HepG2 (cell line): ENCODE measurements around the gene POLG2. TPM values are rescaled to one million over a fixed set of nuclear protein-coding genes. Genes with fewer than 3 reads are reported as not detected.

Source experiments
- AHR ChIP-seq: IDR thresholded peaks from 2 replicates; pipeline ENCODE4 v1.6.1; 2018; ENCODE audit warnings: missing genetic modification reagents, missing compliant biosample characterization
- CBFB ChIP-seq: sonication (generic); formaldehyde crosslinking; IDR thresholded peaks from 2 replicates; pipeline ENCODE4 v1.4.0; 2020; ENCODE audit warnings: missing genetic modification reagents
- HNF4A ChIP-seq: sonication (generic); formaldehyde crosslinking; IDR thresholded peaks from 2 replicates; pipeline ENCODE4 v1.4.0; 2020; ENCODE audit warnings: missing genetic modification reagents
- ISL2 ChIP-seq: sonication (generic); formaldehyde crosslinking; IDR thresholded peaks from 2 replicates; pipeline ENCODE4 v1.5.0; 2020; ENCODE audit warnings: missing genetic modification reagents
- LCORL ChIP-seq, 2 experiments: fragments of 450-650 bp in 1 of 2; sonication (generic) in 1 of 2; formaldehyde crosslinking in 1 of 2; IDR thresholded peaks; 2 replicates each; pipeline versions ENCODE4 v1.5.0 to v1.6.1; 2017 to 2020; ENCODE audit warnings: antibody characterized with exemption in 1 of 2, missing genetic modification reagents in 1 of 2
- NKX3-1 ChIP-seq: sonication (generic); formaldehyde crosslinking; IDR thresholded peaks from 2 replicates; pipeline ENCODE4 v1.5.0; 2020; ENCODE audit warnings: missing genetic modification reagents
- SNAI1 ChIP-seq: sonication (generic); formaldehyde crosslinking; IDR thresholded peaks from 2 replicates; pipeline ENCODE4 v1.5.0; 2020; ENCODE audit warnings: mild to moderate bottlenecking, missing genetic modification reagents, borderline replicate concordance
- TARDBP ChIP-seq: sonication (generic); formaldehyde crosslinking; IDR thresholded peaks from 2 replicates; pipeline ENCODE4 v1.8.0; 2022; ENCODE audit warnings: mild to moderate bottlenecking, missing genetic modification reagents
- YEATS2 ChIP-seq: sonication (generic); formaldehyde crosslinking; IDR thresholded peaks from 2 replicates; pipeline ENCODE4 v1.4.0; 2020; ENCODE audit warnings: missing genetic modification reagents, borderline replicate concordance
- ZFP36L2 ChIP-seq: sonication (generic); formaldehyde crosslinking; IDR thresholded peaks from 2 replicates; pipeline ENCODE4 v1.4.0; 2020; ENCODE audit warnings: missing genetic modification reagents
- ZNF253 ChIP-seq: sonication (generic); formaldehyde crosslinking; IDR thresholded peaks from 2 replicates; pipeline ENCODE4 v1.8.0; 2022; ENCODE audit warnings: mild to moderate bottlenecking, missing genetic modification reagents, borderline replicate concordance
- ZNF614 ChIP-seq: IDR thresholded peaks from 2 replicates; pipeline ENCODE4 v1.6.1; 2018; ENCODE audit warnings: missing biosample characterization, missing genetic modification reagents, inconsistent platforms, borderline replicate concordance
- ZNF703 ChIP-seq: sonication (generic); formaldehyde crosslinking; IDR thresholded peaks from 2 replicates; pipeline ENCODE4 v1.5.1; 2020; ENCODE audit warnings: missing genetic modification reagents, mild to moderate bottlenecking, moderate library complexity, borderline replicate concordance
- polyA plus RNA-seq, 8 experiments: library from polyadenylated mRNA; depleted of rRNA in 3 of 8; stranded (reverse) in 7 of 8; unstranded in 1 of 8; fragments of >200 nt; fragmentation: Illumina TruSeq in 4 of 8; extraction: Trizol in 4 of 8; gene quantifications; 2 replicates each; pipeline versions ENCODE4 v1.2.1 to v1.2.3, GENCODE V29; 2011 to 2016; ENCODE audit warnings: low read depth in 4 of 8, missing spikeins in 1 of 8, mixed read lengths in 1 of 8; ENCODE audit not compliant: insufficient read depth in 1 of 8
- total RNA-seq, 5 experiments: library from RNA; depleted of rRNA; stranded (reverse); fragments of >200 nt; fragmentation: Illumina TruSeq; extraction: Trizol; gene quantifications; 2 replicates each; pipeline ENCODE4 v1.2.3, GENCODE V29; 2016; ENCODE audit warnings: low read depth in 1 of 5
- TF ChIP-seq, protein P1 (sequence below): IDR thresholded peaks from 2 replicates; pipeline ENCODE4 v1.6.1; 2016; ENCODE audit warnings: missing compliant biosample characterization, missing genetic modification reagents, borderline replicate concordance
- TF ChIP-seq, protein P2 (sequence below): sonication (generic); formaldehyde crosslinking; IDR thresholded peaks from 2 replicates; pipeline ENCODE4 v1.8.1; 2023; ENCODE audit warnings: mild to moderate bottlenecking, missing genetic modification reagents, borderline replicate concordance
- TF ChIP-seq, protein P3 (sequence below): sonication (generic); formaldehyde crosslinking; IDR thresholded peaks from 2 replicates; pipeline ENCODE4 v1.8.0; 2022; ENCODE audit warnings: mild to moderate bottlenecking, missing genetic modification reagents
- TF ChIP-seq, protein P4 (sequence below): sonication (generic); formaldehyde crosslinking; IDR thresholded peaks from 2 replicates; pipeline ENCODE4 v1.8.0; 2022; ENCODE audit warnings: missing genetic modification reagents, mild to moderate bottlenecking, inconsistent platforms, borderline replicate concordance
- TF ChIP-seq, protein P5 (sequence below): sonication (generic); formaldehyde crosslinking; IDR thresholded peaks from 2 replicates; pipeline ENCODE4 v1.4.0; 2020; ENCODE audit warnings: missing genetic modification reagents
- TF ChIP-seq, protein P6 (sequence below): sonication (generic); formaldehyde crosslinking; IDR thresholded peaks from 2 replicates; pipeline ENCODE4 v1.4.0; 2020; ENCODE audit warnings: missing genetic modification reagents

The POLG2 gene
- total and polyA plus RNA-seq, 2 of the 13 experiments (the other 11 are each of a cell fraction or from before 2014, with no cell fraction given): 21.1 to 25.5 TPM

DNA sequence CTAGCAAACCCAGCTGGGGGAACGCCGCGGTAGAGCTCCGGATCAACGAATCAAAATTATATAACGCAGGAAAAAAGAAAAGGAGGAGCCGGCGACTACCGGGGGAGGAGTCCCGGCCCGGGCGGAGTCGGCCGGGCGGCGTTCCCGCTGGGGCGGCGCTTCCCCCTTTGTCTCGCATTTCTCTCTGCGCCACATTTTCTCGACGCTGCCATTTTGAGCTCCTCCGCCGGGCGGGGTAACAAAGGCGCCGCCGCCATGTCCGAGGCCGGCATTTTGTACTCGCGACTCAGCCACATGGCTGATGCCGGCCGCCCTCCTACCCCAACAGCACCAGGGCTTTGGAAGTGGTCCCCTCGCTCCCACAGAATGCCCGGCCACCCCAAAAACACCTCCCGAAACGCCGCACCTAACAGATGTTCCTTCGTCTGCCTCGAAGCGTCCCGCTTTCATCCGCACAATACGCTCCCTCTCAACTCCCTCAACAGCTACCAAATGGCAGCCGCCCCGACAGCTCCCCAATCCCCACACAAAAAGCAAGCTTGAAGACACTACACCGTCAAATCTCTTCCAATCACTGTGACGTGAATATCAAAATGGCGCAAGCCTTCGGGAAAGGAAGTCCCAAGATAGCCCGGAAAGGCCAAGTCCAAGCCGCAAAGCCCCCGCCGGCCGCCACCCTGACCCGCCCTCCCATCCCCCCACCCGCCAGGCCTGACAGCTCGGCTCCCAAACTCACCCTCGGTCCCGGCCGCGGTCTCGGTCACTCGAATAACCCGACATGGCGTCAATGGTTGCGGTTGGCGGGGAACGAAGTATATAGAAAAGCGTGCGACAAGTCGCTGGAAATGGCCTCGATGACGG, 8.7 kb upstream of the POLG2 start (continued):
- TF ChIP-seq, protein P1, sequence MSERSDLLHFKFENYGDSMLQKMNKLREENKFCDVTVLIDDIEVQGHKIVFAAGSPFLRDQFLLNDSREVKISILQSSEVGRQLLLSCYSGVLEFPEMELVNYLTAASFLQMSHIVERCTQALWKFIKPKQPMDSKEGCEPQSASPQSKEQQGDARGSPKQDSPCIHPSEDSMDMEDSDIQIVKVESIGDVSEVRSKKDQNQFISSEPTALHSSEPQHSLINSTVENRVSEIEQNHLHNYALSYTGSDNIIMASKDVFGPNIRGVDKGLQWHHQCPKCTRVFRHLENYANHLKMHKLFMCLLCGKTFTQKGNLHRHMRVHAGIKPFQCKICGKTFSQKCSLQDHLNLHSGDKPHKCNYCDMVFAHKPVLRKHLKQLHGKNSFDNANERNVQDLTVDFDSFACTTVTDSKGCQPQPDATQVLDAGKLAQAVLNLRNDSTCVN: peak; percentile 11; the same call in 1 of the 2 replicates
- TF ChIP-seq LCORL (IDR thresholded peaks at IDR 0.05) (no peak), LCORL (CRISPR knock-in tag; IDR thresholded peaks at IDR 0.05) (no peak), YEATS2 (CRISPR knock-in tag) (no peak; the same call in 1 of the 2 replicates), SNAI1 (CRISPR knock-in tag) (no peak), ISL2 (CRISPR knock-in tag) (peak; percentile 41; the same call in 1 of the 2 replicates), ZNF614 (CRISPR knock-in tag) (no peak; the same call in 1 of the 2 replicates), ZFP36L2 (CRISPR knock-in tag) (0 out of 2 replicates have a peak, but pooled peaks have one; percentile 86), AHR (CRISPR knock-in tag) (no peak), ZNF703 (no peak; the same call in 1 of the 2 replicates), ZNF253 (no peak), TARDBP (CRISPR knock-in tag) (0 out of 2 replicates have a peak, but pooled peaks have one; percentile 5), NKX3-1 (no peak), HNF4A (no peak), CBFB (CRISPR knock-in tag) (peak; percentile 52)
- TF ChIP-seq, protein P2, sequence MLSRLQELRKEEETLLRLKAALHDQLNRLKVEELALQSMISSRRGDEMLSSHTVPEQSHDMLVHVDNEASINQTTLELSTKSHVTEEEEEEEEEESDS: 0 out of 2 replicates have a peak, but pooled peaks have one; percentile 9
- TF ChIP-seq, protein P3, sequence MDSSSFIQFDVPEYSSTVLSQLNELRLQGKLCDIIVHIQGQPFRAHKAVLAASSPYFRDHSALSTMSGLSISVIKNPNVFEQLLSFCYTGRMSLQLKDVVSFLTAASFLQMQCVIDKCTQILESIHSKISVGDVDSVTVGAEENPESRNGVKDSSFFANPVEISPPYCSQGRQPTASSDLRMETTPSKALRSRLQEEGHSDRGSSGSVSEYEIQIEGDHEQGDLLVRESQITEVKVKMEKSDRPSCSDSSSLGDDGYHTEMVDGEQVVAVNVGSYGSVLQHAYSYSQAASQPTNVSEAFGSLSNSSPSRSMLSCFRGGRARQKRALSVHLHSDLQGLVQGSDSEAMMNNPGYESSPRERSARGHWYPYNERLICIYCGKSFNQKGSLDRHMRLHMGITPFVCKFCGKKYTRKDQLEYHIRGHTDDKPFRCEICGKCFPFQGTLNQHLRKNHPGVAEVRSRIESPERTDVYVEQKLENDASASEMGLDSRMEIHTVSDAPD (CRISPR knock-in tag): no peak
- TF ChIP-seq, protein P4, sequence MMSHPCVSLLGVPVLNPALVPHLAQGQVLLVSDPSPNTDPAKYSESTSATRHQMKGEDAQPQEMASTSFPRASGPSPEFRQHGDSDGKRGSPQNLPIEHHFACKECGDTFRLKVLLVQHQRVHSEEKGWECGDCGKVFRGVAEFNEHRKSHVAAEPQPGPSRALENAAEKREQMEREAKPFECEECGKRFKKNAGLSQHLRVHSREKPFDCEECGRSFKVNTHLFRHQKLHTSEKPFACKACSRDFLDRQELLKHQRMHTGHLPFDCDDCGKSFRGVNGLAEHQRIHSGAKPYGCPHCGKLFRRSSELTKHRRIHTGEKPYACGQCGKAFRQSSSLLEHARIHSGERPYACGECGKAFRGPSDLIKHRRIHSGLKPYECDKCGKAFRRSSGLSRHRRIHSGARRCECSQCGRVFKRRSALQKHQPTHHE: no peak
- TF ChIP-seq, protein P5, sequence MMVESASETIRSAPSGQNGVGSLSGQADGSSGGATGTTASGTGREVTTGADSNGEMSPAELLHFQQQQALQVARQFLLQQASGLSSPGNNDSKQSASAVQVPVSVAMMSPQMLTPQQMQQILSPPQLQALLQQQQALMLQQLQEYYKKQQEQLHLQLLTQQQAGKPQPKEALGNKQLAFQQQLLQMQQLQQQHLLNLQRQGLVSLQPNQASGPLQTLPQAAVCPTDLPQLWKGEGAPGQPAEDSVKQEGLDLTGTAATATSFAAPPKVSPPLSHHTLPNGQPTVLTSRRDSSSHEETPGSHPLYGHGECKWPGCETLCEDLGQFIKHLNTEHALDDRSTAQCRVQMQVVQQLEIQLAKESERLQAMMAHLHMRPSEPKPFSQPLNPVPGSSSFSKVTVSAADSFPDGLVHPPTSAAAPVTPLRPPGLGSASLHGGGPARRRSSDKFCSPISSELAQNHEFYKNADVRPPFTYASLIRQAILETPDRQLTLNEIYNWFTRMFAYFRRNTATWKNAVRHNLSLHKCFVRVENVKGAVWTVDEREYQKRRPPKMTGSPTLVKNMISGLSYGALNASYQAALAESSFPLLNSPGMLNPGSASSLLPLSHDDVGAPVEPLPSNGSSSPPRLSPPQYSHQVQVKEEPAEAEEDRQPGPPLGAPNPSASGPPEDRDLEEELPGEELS (CRISPR knock-in tag): no peak
- TF ChIP-seq, protein P6, sequence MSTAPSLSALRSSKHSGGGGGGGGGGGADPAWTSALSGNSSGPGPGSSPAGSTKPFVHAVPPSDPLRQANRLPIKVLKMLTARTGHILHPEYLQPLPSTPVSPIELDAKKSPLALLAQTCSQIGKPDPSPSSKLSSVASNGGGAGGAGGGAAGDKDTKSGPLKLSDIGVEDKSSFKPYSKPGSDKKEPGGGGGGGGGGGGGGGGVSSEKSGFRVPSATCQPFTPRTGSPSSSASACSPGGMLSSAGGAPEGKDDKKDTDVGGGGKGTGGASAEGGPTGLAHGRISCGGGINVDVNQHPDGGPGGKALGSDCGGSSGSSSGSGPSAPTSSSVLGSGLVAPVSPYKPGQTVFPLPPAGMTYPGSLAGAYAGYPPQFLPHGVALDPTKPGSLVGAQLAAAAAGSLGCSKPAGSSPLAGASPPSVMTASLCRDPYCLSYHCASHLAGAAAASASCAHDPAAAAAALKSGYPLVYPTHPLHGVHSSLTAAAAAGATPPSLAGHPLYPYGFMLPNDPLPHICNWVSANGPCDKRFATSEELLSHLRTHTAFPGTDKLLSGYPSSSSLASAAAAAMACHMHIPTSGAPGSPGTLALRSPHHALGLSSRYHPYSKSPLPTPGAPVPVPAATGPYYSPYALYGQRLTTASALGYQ (CRISPR knock-in tag): no peak
